Measurements from ENCODE around the gene DEAF1.
A peak's percentile ranks its signal among the peaks of the same experiment; 100 is the strongest.
"Not testable (repeated sequence)": the region's sequence is repeated elsewhere in the genome, so short reads cannot be mapped to it uniquely, and the experiment has no call there.

Gene DEAF1

GRCh38 chr11:694563-695287 lies at the start of gene DEAF1:
TSS of gene DEAF1 (minus strand) at chr11:695222. CDS start at chr11:695047, 175 bp downstream.
- peak; percentile 98 to 99 for DNase-seq

- no peak for DNase-seq
Measured at GRCh38 chr11:742571-743201, 47.7 kb upstream of the DEAF1 start.

- DNase-seq: no peak
Measured at GRCh38 chr11:742156-742546, 47.1 kb upstream of the DEAF1 start.

- DNase-seq: not testable (repeated sequence)
Measured at GRCh38 chr11:737899-738298, 42.9 kb upstream of the DEAF1 start.

GRCh38 chr11:737366-737765 lies 42.3 kb upstream of the DEAF1 start:
- DNase-seq: no peak

GRCh38 chr11:734541-734940 lies 39.5 kb upstream of the DEAF1 start:
- DNase-seq: not testable (repeated sequence)

GRCh38 chr11:733072-733471 lies 38.0 kb upstream of the DEAF1 start:
- DNase-seq: no peak

GRCh38 chr11:729492-730074 lies 34.6 kb upstream of the DEAF1 start:
- no peak for DNase-seq

GRCh38 chr11:728901-729491 lies 34.0 kb upstream of the DEAF1 start:
- DNase-seq: no peak

GRCh38 chr11:727859-728748 lies 33.1 kb upstream of the DEAF1 start:
- peak; percentile 71 to 78 for DNase-seq

- no peak for DNase-seq
Measured at GRCh38 chr11:727281-727701, 32.3 kb upstream of the DEAF1 start.

GRCh38 chr11:726278-727220 lies 31.5 kb upstream of the DEAF1 start:
- DNase-seq: peak; percentile 47 to 48

GRCh38 chr11:725624-726202 lies 30.7 kb upstream of the DEAF1 start:
- no peak for DNase-seq

- no peak for DNase-seq
Measured at GRCh38 chr11:724778-725386, 29.9 kb upstream of the DEAF1 start.

- no peak for DNase-seq
Measured at GRCh38 chr11:724049-724777, 29.2 kb upstream of the DEAF1 start.

GRCh38 chr11:723120-723883 lies 28.3 kb upstream of the DEAF1 start:
- DNase-seq: peak in 1 of 2 experiments; percentile 49

- no peak for DNase-seq
Measured at GRCh38 chr11:722346-722811, 27.4 kb upstream of the DEAF1 start.

GRCh38 chr11:721741-722345 lies 26.8 kb upstream of the DEAF1 start:
- peak; percentile 37 to 41 for DNase-seq
